Measurements from ENCODE around the gene ITGB6.

GRCh38 chr2:160168878-160169277 is 31.2 kb downstream of the ITGB6 start:
- TF ChIP-seq POLR2A (IDR thresholded peaks at IDR 0.05; ENCODE audit: low read length) (no peak), GATA1 (IDR thresholded peaks at IDR 0.05; ENCODE audit: low read depth, low read length) (no peak)

All from erythroblast (primary cell).